GM23338 (cell line): ENCODE data around the gene CLGN. TPM values are rescaled to one million over a fixed set of nuclear protein-coding genes. Genes with fewer than 3 reads are reported as not detected.
"Not testable (repeated sequence)": the region's sequence is repeated elsewhere in the genome, so short reads cannot be mapped to it uniquely, and the experiment has no call there.

Experiments
- ATAC-seq: fragments of 200-7000 bp; cut with Tn5 transposase; 3 replicates; pipeline ENCODE4 v1.9.1; 2020
- DNase-seq: peaks from one replicate; pipeline ENCODE4 v3.0.0-alpha.2; 2015; ENCODE audit warnings: low spot score
- H2AFZ ChIP-seq: fragments of 200-600 bp; sonication (generic); 2 replicates; pipeline ENCODE4 v1.8.0; 2016; ENCODE audit warnings: antibody characterized with exemption, mild to moderate bottlenecking, moderate library complexity
- H3F3A ChIP-seq: fragments of 200-600 bp; sonication (generic); replicated peaks from 2 replicates; pipeline ENCODE4 v1.8.0; 2017; ENCODE audit warnings: antibody characterized with exemption, mixed run types, low read depth
- H3K27ac ChIP-seq: fragments of 200-600 bp; sonication (generic); 2 replicates; pipeline ENCODE4 v1.6.1; 2016; ENCODE audit warnings: low read depth
- H3K27me3 ChIP-seq: fragments of 200-600 bp; sonication (generic); 2 replicates; pipeline ENCODE4 v1.8.0; 2016; ENCODE audit warnings: mild to moderate bottlenecking, mixed run types, moderate library complexity; ENCODE audit not compliant: insufficient read depth
- H3K36me3 ChIP-seq: fragments of 200-600 bp; sonication (generic); 2 replicates; pipeline ENCODE4 v1.8.0; 2016; ENCODE audit warnings: mild to moderate bottlenecking; ENCODE audit not compliant: insufficient read depth
- H3K4me1 ChIP-seq: fragments of 200-600 bp; sonication (generic); 2 replicates; pipeline ENCODE4 v1.8.0; 2016; ENCODE audit warnings: mild to moderate bottlenecking, moderate library complexity; ENCODE audit not compliant: insufficient read depth
- H3K4me2 ChIP-seq: fragments of 200-600 bp; sonication (generic); 2 replicates; pipeline ENCODE4 v1.7.1; 2017; ENCODE audit warnings: mixed run types
- H3K4me3 ChIP-seq: fragments of 200-600 bp; sonication (generic); 2 replicates; pipeline ENCODE4 v1.6.1; 2016; ENCODE audit warnings: mixed run types
- H3K79me2 ChIP-seq: fragments of 200-600 bp; sonication (generic); replicated peaks from 2 replicates; pipeline ENCODE4 v1.8.0; 2017; ENCODE audit warnings: mild to moderate bottlenecking; ENCODE audit not compliant: insufficient read depth
- H3K9me2 ChIP-seq: fragments of 200-600 bp; sonication (generic); 2 replicates; pipeline ENCODE4 v1.8.0; 2017; ENCODE audit not compliant: insufficient read depth
- H4K20me1 ChIP-seq: fragments of 200-600 bp; sonication (generic); replicated peaks from 2 replicates; pipeline ENCODE4 v1.8.0; 2017; ENCODE audit warnings: mild to moderate bottlenecking; ENCODE audit not compliant: insufficient read depth
- H3K27ac Mint-ChIP-seq: 2 replicates; pipeline ENCODE4 v1.8.0; 2020; ENCODE audit warnings: inconsistent platforms, mild to moderate bottlenecking, moderate library complexity, mixed read lengths
- H3K27me3 Mint-ChIP-seq: 3 replicates; pipeline ENCODE4 v1.8.0; 2022; ENCODE audit warnings: low read depth, mild to moderate bottlenecking, moderate library complexity, mixed read lengths, inconsistent platforms; ENCODE audit not compliant: insufficient read depth, poor library complexity
- H3K36me3 Mint-ChIP-seq: 3 replicates; pipeline ENCODE4 v1.8.0; 2021; ENCODE audit warnings: low read depth, mild to moderate bottlenecking, inconsistent platforms, moderate library complexity, mixed read lengths
- H3K4me1 Mint-ChIP-seq: 3 replicates; pipeline ENCODE4 v1.8.0; 2020; ENCODE audit warnings: mild to moderate bottlenecking, inconsistent platforms, mixed read lengths
- H3K4me3 Mint-ChIP-seq: 3 replicates; pipeline ENCODE4 v1.8.0; 2021; ENCODE audit warnings: moderate library complexity, mild to moderate bottlenecking, inconsistent platforms, mixed read lengths
- H3K9me3 Mint-ChIP-seq: 3 replicates; pipeline ENCODE4 v1.8.0; 2020; ENCODE audit warnings: moderate library complexity, mild to moderate bottlenecking, inconsistent platforms, mixed read lengths
- CREB1 ChIP-seq: fragments of 250-450 bp; sonication (Bioruptor Pico); IDR thresholded peaks from 2 replicates; pipeline ENCODE4 v1.5.0; 2020; ENCODE audit warnings: low read depth, mild to moderate bottlenecking, moderate library complexity
- EZH2 ChIP-seq: fragments of 200-600 bp; sonication (generic); IDR thresholded peaks from one replicate; pipeline ENCODE4 v1.8.0; 2017; ENCODE audit warnings: antibody characterized with exemption, mild to moderate bottlenecking, low read depth; ENCODE audit not compliant: unreplicated experiment
- EZH2phosphoT487 ChIP-seq: fragments of 200-600 bp; sonication (generic); IDR thresholded peaks from one replicate; pipeline ENCODE4 v1.8.1; 2018; ENCODE audit warnings: antibody characterized with exemption; ENCODE audit not compliant: unreplicated experiment
- NANOG ChIP-seq: IDR thresholded peaks from 2 replicates; pipeline ENCODE4 v1.6.1; 2016; ENCODE audit warnings: antibody characterized with exemption, borderline replicate concordance
- POLR2AphosphoS5 ChIP-seq: IDR thresholded peaks from 2 replicates; pipeline ENCODE4 v1.6.1; 2016; ENCODE audit warnings: antibody characterized with exemption, low read depth
- REST ChIP-seq: IDR thresholded peaks from one replicate; pipeline ENCODE4 v1.6.1; 2018; ENCODE audit warnings: antibody characterized with exemption; ENCODE audit not compliant: unreplicated experiment
- ZNF114 ChIP-seq: fragments of 250-450 bp; sonication (Bioruptor Pico); IDR thresholded peaks from 2 replicates; pipeline ENCODE4 v1.5.0; 2020; ENCODE audit warnings: mild to moderate bottlenecking, moderate library complexity
- polyA plus RNA-seq: library from polyadenylated mRNA; unstranded; fragments of >200 nt; fragmentation: Nextera tagmentation; extraction: Ambion mirVana; gene quantifications from 2 replicates; pipeline ENCODE4 v1.2.1, GENCODE V29; 2016
- total RNA-seq: library from RNA; depleted of rRNA; stranded (reverse); fragments of >200 nt; shearing (Covaris generic); gene quantifications from 2 replicates; pipeline ENCODE4 v1.2.3, GENCODE V29; 2014
- TF ChIP-seq, protein P1 (sequence below), 2 experiments: fragments of 200-600 bp in 1 of 2; sonication (generic) in 1 of 2; conservative IDR thresholded peaks; 2 replicates each; pipeline versions ENCODE4 v1.5.1 to v1.6.1; 2016 to 2017; ENCODE audit warnings: antibody characterized with exemption in 2 of 2, low read depth in 2 of 2, mild to moderate bottlenecking in 2 of 2, moderate library complexity in 1 of 2
- TF ChIP-seq, protein P2 (sequence below): fragments of 250-450 bp; sonication (Bioruptor Pico); IDR thresholded peaks from 2 replicates; pipeline ENCODE4 v1.5.0; 2020; ENCODE audit warnings: mild to moderate bottlenecking, moderate library complexity

The CLGN gene
- total and polyA plus RNA-seq, 2 experiments from 2014 or later = 4.0 to 5.2 TPM

DNA sequence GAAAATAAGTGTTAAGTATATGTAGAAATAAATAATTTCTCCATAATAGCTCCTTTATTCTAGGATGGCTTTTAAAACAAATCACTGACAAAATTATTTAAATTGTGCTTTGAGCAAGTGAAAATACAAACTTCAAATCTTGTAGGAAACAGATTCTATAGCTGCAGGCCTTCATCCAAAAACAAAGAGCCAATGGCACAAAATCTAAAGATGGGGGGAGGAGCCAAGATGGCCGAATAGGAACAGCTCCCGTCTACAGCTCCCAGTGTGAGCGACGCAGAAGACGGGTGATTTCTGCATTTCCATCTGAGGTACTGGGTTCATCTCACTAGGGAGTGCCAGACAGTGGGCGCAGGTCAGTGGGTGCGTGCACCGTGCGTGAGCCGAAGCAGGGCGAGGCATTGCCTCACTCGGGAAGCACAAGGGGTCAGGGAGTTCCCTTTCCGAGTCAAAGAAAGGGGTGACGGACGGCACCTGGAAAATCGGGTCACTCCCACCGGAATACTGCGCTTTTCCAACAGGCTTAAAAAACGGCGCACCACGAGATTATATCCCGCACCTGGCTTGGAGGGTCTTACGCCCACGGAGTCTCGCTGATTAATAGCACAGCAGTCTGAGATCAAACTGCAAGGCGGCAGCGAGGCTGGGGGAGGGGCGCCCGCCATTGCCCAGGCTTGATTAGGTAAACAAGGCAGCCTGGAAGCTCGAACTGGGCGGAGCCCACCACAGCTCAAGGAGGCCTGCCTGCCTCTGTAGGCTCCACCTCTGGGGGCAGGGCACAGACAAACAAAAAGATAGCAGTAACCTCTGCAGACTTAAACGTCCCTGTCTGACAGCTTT, 14.1 kb downstream of the CLGN start:
- H2AFZ ChIP-seq, H3F3A ChIP-seq, H3K4me3 ChIP-seq, H3K36me3 ChIP-seq, H3K4me2 ChIP-seq, H3K79me2 ChIP-seq, H3K9me2 ChIP-seq, H3K27ac ChIP-seq, H3K4me3 Mint-ChIP-seq, H3K36me3 Mint-ChIP-seq, H3K9me3 Mint-ChIP-seq, ATAC-seq, H3K4me1 ChIP-seq, H3K27me3 ChIP-seq, H3K27me3 Mint-ChIP-seq, H4K20me1 ChIP-seq: not testable (repeated sequence)
- H3K27ac Mint-ChIP-seq = peak overlapping the region; percentile 80; the same call in 1 of the 2 replicates
- peaks cover 11% of the 10 kb centered on the region for H3K4me1 Mint-ChIP-seq
- DNase-seq = peak; percentile 6

- no peak overlapping the region for H3K27ac ChIP-seq
- H3K9me2 ChIP-seq = no peaks in the 10 kb centered on the region
- no peaks in the 10 kb centered on the region for H4K20me1 ChIP-seq
- no peaks in the 10 kb centered on the region for H3F3A ChIP-seq
- H3K79me2 ChIP-seq = no peaks in the 10 kb centered on the region
- no peak overlapping the region for H2AFZ ChIP-seq
- ATAC-seq (no peak), DNase-seq (no peak)
- no peak overlapping the region for H3K4me3 ChIP-seq
- no peak overlapping the region for H3K4me2 ChIP-seq
- H3K27ac Mint-ChIP-seq = no peak overlapping the region
- no peaks in the 10 kb centered on the region for H3K27me3 Mint-ChIP-seq
- H3K27me3 ChIP-seq = no peaks in the 10 kb centered on the region
- no peaks in the 10 kb centered on the region for H3K36me3 ChIP-seq
- peaks cover 11% of the 10 kb centered on the region for H3K4me1 Mint-ChIP-seq
- H3K4me1 ChIP-seq = peaks cover 9% of the 10 kb centered on the region
- peaks cover 5% of the 10 kb centered on the region; the same call in 2 of the 3 replicates for H3K9me3 Mint-ChIP-seq
- H3K4me3 Mint-ChIP-seq = no peak overlapping the region
- peaks cover 4% of the 10 kb centered on the region; the same call in 1 of the 3 replicates for H3K36me3 Mint-ChIP-seq
- TF ChIP-seq EZH2phosphoT487 = no peak
- no peak for TF ChIP-seq ZNF114
- TF ChIP-seq, protein P1, sequence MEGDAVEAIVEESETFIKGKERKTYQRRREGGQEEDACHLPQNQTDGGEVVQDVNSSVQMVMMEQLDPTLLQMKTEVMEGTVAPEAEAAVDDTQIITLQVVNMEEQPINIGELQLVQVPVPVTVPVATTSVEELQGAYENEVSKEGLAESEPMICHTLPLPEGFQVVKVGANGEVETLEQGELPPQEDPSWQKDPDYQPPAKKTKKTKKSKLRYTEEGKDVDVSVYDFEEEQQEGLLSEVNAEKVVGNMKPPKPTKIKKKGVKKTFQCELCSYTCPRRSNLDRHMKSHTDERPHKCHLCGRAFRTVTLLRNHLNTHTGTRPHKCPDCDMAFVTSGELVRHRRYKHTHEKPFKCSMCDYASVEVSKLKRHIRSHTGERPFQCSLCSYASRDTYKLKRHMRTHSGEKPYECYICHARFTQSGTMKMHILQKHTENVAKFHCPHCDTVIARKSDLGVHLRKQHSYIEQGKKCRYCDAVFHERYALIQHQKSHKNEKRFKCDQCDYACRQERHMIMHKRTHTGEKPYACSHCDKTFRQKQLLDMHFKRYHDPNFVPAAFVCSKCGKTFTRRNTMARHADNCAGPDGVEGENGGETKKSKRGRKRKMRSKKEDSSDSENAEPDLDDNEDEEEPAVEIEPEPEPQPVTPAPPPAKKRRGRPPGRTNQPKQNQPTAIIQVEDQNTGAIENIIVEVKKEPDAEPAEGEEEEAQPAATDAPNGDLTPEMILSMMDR (conservative IDR thresholded peaks at IDR 0.05; ENCODE audit: low read depth in 2 of 2) = no peak
- no peak for TF ChIP-seq EZH2
- no peak for TF ChIP-seq CREB1 (CRISPR knock-in tag)
- TF ChIP-seq, protein P2, sequence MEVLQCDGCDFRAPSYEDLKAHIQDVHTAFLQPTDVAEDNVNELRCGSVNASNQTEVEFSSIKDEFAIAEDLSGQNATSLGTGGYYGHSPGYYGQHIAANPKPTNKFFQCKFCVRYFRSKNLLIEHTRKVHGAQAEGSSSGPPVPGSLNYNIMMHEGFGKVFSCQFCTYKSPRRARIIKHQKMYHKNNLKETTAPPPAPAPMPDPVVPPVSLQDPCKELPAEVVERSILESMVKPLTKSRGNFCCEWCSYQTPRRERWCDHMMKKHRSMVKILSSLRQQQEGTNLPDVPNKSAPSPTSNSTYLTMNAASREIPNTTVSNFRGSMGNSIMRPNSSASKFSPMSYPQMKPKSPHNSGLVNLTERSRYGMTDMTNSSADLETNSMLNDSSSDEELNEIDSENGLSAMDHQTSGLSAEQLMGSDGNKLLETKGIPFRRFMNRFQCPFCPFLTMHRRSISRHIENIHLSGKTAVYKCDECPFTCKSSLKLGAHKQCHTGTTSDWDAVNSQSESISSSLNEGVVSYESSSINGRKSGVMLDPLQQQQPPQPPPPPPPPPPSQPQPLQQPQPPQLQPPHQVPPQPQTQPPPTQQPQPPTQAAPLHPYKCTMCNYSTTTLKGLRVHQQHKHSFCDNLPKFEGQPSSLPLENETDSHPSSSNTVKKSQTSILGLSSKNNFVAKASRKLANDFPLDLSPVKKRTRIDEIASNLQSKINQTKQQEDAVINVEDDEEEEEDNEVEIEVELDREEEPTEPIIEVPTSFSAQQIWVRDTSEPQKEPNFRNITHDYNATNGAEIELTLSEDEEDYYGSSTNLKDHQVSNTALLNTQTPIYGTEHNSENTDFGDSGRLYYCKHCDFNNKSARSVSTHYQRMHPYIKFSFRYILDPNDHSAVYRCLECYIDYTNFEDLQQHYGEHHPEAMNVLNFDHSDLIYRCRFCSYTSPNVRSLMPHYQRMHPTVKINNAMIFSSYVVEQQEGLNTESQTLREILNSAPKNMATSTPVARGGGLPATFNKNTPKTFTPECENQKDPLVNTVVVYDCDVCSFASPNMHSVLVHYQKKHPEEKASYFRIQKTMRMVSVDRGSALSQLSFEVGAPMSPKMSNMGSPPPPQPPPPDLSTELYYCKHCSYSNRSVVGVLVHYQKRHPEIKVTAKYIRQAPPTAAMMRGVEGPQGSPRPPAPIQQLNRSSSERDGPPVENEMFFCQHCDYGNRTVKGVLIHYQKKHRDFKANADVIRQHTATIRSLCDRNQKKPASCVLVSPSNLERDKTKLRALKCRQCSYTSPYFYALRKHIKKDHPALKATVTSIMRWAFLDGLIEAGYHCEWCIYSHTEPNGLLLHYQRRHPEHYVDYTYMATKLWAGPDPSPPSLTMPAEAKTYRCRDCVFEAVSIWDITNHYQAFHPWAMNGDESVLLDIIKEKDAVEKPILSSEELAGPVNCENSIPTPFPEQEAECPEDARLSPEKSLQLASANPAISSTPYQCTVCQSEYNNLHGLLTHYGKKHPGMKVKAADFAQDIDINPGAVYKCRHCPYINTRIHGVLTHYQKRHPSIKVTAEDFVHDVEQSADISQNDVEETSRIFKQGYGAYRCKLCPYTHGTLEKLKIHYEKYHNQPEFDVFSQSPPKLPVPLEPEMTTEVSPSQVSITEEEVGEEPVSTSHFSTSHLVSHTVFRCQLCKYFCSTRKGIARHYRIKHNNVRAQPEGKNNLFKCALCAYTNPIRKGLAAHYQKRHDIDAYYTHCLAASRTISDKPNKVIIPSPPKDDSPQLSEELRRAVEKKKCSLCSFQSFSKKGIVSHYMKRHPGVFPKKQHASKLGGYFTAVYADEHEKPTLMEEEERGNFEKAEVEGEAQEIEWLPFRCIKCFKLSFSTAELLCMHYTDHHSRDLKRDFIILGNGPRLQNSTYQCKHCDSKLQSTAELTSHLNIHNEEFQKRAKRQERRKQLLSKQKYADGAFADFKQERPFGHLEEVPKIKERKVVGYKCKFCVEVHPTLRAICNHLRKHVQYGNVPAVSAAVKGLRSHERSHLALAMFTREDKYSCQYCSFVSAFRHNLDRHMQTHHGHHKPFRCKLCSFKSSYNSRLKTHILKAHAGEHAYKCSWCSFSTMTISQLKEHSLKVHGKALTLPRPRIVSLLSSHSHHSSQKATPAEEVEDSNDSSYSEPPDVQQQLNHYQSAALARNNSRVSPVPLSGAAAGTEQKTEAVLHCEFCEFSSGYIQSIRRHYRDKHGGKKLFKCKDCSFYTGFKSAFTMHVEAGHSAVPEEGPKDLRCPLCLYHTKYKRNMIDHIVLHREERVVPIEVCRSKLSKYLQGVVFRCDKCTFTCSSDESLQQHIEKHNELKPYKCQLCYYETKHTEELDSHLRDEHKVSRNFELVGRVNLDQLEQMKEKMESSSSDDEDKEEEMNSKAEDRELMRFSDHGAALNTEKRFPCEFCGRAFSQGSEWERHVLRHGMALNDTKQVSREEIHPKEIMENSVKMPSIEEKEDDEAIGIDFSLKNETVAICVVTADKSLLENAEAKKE (CRISPR knock-in tag) = no peak
- TF ChIP-seq NANOG = no peak
- no peak for TF ChIP-seq POLR2AphosphoS5
- no peak for TF ChIP-seq REST
These were observed 18.5 kb downstream of the CLGN start for GRCh38 chr4:140408974-140409373.
